Endodermal cell (in vitro differentiated cells): Measurements from ENCODE around the gene MTERF2. TPM values are rescaled to one million over a fixed set of nuclear protein-coding genes. Genes with fewer than 3 reads are reported as not detected.

Source experiments
- DNase-seq: peaks from one replicate; pipeline ENCODE4 v3.0.0-alpha.2; 2017
- H3K27ac ChIP-seq: 2 replicates; pipeline ENCODE4 v1.5.1; 2013; ENCODE audit warnings: mild to moderate bottlenecking, low read depth, low read length, moderate library complexity
- H3K27me3 ChIP-seq: 2 replicates; pipeline ENCODE4 v1.6.1; 2013; ENCODE audit warnings: mild to moderate bottlenecking, low read length, moderate library complexity; ENCODE audit not compliant: insufficient read depth, control insufficient read depth, poor library complexity, severe bottlenecking
- H3K36me3 ChIP-seq: 2 replicates; pipeline ENCODE4 v1.7.0; 2013; ENCODE audit warnings: mild to moderate bottlenecking, low read length, moderate library complexity; ENCODE audit not compliant: control insufficient read depth, insufficient read depth
- H3K4me1 ChIP-seq: one replicate; pipeline ENCODE4 v1.7.0; 2013; ENCODE audit warnings: low read length; ENCODE audit not compliant: control insufficient read depth, insufficient read depth
- H3K4me3 ChIP-seq: 2 replicates; pipeline ENCODE4 v1.5.1; 2013; ENCODE audit warnings: mild to moderate bottlenecking, low read length, moderate library complexity
- H3K9ac ChIP-seq: 2 replicates; pipeline ENCODE4 v1.6.1; 2013; ENCODE audit warnings: mild to moderate bottlenecking, low read length, moderate library complexity; ENCODE audit not compliant: poor library complexity, severe bottlenecking; ENCODE audit errors: extremely low read depth
- H3K9me3 ChIP-seq: 2 replicates; pipeline ENCODE4 v1.6.1; 2013; ENCODE audit warnings: mild to moderate bottlenecking, low read length, moderate library complexity; ENCODE audit not compliant: control insufficient read depth
- H3K27ac Mint-ChIP-seq: 2 replicates; pipeline ENCODE4 v1.8.0; 2020; ENCODE audit warnings: mixed read lengths
- H3K27me3 Mint-ChIP-seq: 2 replicates; pipeline ENCODE4 v1.8.0; 2021; ENCODE audit warnings: mild to moderate bottlenecking, mixed read lengths; ENCODE audit not compliant: insufficient read depth
- H3K36me3 Mint-ChIP-seq: 2 replicates; pipeline ENCODE4 v1.8.0; 2020; ENCODE audit warnings: low read depth, mixed read lengths
- H3K4me1 Mint-ChIP-seq: 2 replicates; pipeline ENCODE4 v1.8.0; 2020; ENCODE audit warnings: mixed read lengths
- H3K4me3 Mint-ChIP-seq: 2 replicates; pipeline ENCODE4 v1.8.0; 2020; ENCODE audit warnings: mild to moderate bottlenecking, moderate library complexity, mixed read lengths
- H3K9me3 Mint-ChIP-seq: 2 replicates; pipeline ENCODE4 v1.8.0; 2020; ENCODE audit warnings: mild to moderate bottlenecking, mixed read lengths
- WGBS, 2 experiments: methylation state at CpG; one replicate each; pipeline versions ENCODE4 v1.1.5 to v1.1.7; 2013; ENCODE audit warnings: missing lambda C conversion rate in 2 of 2, mixed read lengths in 1 of 2; ENCODE audit not compliant: insufficient coverage in 1 of 2, insufficient read length in 1 of 2; 5-methylcytosine and 5-hydroxymethylcytosine counted together
- total RNA-seq, 2 donors: library from RNA; stranded (reverse); fragmentation: NEBNext Ultra II Directional in 1 of 2; extraction: Animal tissue kit (Norgen Biotek cat#: 25700) in 1 of 2; gene quantifications; 2 replicates in 1 of 2; 3 replicates in 1 of 2; pipeline ENCODE4 v1.2.1, GENCODE V29; 2021
- TF ChIP-seq, protein P1 (sequence below): fragments of 200-600 bp; sonication (generic); conservative IDR thresholded peaks from 2 replicates; pipeline ENCODE4 v1.5.0; 2021; ENCODE audit warnings: antibody characterized with exemption, mild to moderate bottlenecking

MTERF2 gene
- total RNA-seq, 2 donors from 2014 or later = 12.0 to 12.5 TPM

DNA sequence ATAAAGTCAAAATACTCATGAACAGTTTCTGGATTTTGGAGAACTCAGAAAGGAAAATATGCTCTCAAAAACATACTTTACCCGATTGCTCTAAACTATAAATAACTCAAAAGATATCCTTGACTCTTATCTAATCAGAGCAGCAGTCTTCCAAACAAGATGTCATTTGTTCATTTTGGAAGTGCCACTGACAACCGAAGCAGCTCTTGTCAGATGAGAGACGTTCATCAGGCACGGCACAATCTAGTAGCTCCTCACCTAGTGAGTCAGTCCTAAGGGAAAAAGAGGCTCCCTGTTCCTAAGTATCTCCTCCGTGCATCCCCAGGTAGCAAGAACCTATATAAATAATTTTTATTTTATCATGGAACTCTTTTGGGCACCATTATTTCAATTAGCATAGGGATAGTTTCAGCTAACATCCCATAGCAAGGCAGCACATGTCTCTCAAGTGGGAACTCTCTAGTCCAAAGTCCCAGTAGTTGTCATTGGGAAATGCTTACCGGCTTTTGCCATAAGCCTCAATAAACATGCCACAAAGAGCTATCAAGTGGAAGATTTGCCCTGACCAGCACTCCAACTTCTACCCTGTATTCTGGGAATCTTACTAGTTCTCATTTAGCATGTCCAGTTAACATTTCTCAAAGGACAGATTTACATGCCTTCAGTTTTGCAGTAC lies 45.3 kb downstream of the MTERF2 start:
- Histone ChIP-seq H3K9me3 (peaks cover 59% of the 10 kb centered on the region), H3K4me1 (no peaks in the 10 kb centered on the region), H3K4me3 (no peak overlapping the region), H3K27me3 (no peaks in the 10 kb centered on the region), H3K27ac (no peak overlapping the region), H3K36me3 (no peaks in the 10 kb centered on the region), H3K9ac (no peak overlapping the region)
- H3K36me3 Mint-ChIP-seq = no peaks in the 10 kb centered on the region
- no peaks in the 10 kb centered on the region for H3K27me3 Mint-ChIP-seq
- H3K9me3 Mint-ChIP-seq = peaks cover 57% of the 10 kb centered on the region
- TF ChIP-seq, protein P1, sequence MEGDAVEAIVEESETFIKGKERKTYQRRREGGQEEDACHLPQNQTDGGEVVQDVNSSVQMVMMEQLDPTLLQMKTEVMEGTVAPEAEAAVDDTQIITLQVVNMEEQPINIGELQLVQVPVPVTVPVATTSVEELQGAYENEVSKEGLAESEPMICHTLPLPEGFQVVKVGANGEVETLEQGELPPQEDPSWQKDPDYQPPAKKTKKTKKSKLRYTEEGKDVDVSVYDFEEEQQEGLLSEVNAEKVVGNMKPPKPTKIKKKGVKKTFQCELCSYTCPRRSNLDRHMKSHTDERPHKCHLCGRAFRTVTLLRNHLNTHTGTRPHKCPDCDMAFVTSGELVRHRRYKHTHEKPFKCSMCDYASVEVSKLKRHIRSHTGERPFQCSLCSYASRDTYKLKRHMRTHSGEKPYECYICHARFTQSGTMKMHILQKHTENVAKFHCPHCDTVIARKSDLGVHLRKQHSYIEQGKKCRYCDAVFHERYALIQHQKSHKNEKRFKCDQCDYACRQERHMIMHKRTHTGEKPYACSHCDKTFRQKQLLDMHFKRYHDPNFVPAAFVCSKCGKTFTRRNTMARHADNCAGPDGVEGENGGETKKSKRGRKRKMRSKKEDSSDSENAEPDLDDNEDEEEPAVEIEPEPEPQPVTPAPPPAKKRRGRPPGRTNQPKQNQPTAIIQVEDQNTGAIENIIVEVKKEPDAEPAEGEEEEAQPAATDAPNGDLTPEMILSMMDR = no peak
- H3K27ac Mint-ChIP-seq = no peak overlapping the region
- H3K4me3 Mint-ChIP-seq = no peak overlapping the region
- H3K4me1 Mint-ChIP-seq = no peaks in the 10 kb centered on the region
- no peak for DNase-seq
- WGBS, 2 experiments = 94 to 96% methylated on average over 3 to 6 of the region's 6 CpGs

DNA sequence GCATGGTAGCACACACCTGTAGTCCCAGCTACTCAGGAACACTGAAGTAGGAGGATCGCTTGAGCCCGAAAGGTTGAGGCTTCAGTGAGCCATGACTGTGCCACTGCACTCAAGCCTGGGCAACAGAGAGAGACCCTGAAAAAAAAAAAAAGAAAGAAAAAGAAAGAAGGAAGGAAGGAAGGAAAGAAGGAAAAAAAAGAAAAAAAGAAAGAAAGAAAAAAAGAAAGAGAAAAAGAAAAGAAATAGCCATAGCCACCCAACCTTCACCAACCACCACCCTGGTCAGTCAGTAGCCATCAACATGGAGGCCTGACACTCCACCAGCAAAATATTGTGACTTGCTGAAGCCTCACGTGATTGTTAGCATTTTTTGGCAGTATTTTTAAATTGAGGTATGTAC lies 52.7 kb downstream of the MTERF2 start:
- Mint-ChIP-seq H3K27ac (no peak overlapping the region), H3K27me3 (peaks cover 6% of the 10 kb centered on the region), H3K4me3 (no peak overlapping the region), H3K9me3 (peaks cover 10% of the 10 kb centered on the region), H3K4me1 (no peaks in the 10 kb centered on the region), H3K36me3 (no peaks in the 10 kb centered on the region)
- 90% methylated on average over 3 of the region's 3 CpGs; no CpG with 5 or more reads in 1 of the 2 experiments for WGBS, 2 experiments
- no peak overlapping the region for H3K27ac ChIP-seq
- H3K36me3 ChIP-seq = no peaks in the 10 kb centered on the region
- peaks cover 8% of the 10 kb centered on the region for H3K27me3 ChIP-seq
- H3K9ac ChIP-seq = no peak overlapping the region
- H3K4me1 ChIP-seq = no peaks in the 10 kb centered on the region
- H3K9me3 ChIP-seq = peaks cover 8% of the 10 kb centered on the region
- DNase-seq = no peak
- H3K4me3 ChIP-seq = no peak overlapping the region
- TF ChIP-seq, protein P1 = no peak

Other genes starting within 250 kb of the MTERF2 start
- gene RIC8B, start 212.5 kb downstream of the MTERF2 start, total RNA-seq = 10 to 100 TPM; 19.6 to 23.3 TPM
- 10 to 100 TPM; 25.7 to 39.3 TPM for gene TMEM263, start 31.2 kb downstream of the MTERF2 start, total RNA-seq
- gene CRY1, start 106.4 kb upstream of the MTERF2 start, total RNA-seq = 10 to 100 TPM; 29.9 to 33.4 TPM